ENCODE results near the gene COMT.
"Not testable (repeated sequence)": the region's sequence is repeated elsewhere in the genome, so short reads cannot be mapped to it uniquely, and the experiment has no call there.

Gene COMT

DNA sequence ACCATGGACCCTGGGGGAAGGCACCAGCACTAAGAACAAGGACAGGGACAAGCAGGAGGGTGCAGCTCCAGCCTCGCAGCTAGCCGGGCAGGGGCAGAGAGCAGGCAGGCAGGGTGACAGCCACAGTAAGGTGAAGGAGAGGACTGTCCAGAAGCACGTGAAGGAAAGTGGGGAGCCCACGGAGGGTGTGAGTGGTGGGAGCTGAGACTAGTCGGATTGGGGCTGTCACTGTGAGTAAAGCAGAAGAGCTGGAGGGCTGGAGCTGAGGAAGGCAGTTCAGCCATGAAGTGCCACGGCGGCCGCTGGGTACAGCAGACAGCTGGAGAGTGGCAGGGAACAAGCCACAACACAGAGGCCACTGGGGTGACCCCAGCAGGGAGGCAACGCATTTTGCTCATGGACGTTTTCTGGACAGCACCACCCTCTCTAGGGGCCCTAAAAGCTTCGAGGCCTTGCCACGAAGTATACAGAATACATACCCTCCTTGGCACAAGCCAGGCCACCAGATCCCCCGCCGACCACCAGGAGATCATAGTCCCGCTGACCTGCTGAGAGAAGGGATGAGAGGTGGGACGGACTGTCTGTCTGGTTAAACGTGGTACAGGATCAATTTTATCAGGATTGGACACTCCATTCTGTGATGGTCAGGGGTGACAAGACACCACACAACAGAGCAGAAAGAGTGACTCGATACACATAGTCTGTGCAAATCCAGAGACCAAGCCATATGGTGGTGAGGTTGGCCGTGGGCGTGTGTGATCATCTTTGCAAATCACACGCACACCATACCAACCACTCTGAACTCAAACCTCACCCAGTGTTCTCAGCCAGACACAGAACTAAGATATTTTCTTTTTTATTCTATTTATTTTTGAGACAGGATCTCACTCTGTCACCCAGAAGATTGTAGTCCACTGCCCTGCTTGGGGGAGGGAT is 10.8 kb upstream of the COMT start:
- no peak for DNase-seq

DNA sequence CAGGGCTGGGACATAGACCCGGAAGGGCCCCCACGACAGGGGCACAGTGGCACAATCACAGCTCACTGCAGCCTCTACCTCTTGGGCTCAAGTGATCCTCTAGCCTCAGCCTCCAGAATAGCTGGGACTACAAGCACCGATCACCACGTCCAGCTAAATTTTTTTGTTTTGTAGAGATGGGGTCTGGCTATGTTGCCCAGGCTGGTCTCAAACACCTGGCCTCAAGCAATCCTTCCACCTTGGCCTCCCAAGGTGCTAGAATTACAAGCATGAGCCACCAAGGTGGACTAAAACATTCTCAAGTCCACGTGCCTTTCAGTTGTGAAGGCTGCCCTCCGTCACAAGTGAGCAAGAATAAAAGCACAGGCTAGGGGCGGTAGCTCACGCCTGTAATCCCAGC is 10.1 kb upstream of the COMT start:
- no peak for DNase-seq

DNA sequence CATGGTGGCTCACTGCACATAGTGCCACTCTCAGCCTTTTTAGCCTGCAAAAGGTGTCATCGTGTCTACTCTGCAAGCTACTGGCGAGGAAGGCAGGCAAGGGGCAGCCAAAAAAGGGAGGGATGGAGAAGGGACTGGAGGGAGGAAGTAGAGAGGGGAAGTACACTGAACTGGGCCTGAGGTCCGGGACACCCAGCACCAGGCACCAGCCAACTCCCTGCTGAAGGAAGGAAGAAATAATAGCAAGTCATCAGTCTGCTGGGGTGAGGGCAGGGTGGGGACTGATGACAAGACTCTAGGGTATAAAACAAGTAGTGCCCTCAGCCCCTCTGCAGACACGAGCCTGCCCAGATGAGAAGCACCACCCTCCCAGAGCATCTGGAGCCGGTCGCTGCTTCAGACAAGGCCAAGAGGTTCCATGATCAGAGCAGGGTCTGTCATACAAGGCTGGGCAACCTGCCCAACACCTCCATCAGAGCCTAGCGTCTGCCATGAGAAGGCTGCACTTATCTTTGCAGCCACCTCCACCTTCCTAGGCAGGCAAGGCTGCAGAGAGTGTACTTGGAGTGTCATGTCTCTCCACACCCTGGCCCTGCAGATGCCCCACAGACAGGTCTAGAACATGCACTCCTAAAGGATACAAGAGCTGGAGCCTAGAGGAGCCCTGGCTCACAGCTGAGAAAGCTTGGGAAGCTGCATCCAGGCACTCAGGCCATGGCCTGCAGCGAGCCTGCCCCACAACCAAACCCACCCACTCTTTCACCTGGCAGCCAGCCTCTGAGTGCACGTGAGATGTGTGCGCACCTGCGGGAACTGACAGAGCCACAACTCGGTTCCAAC is 9.0 kb upstream of the COMT start:
- peak; percentile 66 for DNase-seq

DNA sequence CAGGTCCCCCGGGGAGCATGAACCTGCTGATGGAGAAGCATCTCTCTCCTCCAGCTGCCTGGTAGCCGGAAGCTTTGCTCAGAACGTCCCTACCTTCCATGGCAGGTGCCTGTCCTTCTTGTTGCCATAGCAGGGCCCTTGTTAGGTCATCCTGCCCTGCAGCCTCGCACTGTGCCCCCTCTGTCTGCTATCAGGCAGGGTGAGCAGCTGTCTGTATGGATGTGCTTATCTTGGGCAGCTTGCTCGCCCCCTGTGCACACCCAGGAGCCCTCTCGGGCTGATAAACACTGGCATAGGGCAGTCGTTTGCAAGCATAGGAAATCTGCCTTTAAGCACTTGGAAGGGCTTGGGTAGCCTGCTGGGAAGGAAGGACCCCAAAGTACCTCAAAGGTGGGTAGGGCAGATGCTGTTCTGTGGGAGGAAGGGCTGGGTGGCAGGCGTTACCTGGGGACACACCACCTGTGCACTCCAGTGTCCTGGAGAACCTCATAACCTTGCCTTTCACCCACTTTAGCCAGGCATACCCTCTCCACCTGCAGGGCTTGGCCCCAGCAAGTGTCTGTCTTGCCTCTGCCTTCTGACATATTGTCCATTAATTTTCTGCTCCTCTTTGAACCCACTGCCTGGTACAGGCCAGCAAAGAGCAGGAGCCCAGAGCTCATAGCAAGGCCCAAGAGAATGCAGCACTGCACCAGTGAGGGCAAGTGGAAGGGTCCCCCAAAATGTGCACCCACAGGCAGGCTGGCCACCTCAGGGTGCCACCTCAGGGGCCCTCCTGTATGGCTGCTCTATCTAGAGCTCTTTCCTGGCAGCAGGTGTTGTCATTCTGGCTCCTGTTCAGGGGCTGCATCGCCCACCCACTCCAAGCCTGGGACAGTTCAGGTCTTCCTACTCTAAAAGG is 8.0 kb upstream of the COMT start:
- peak; percentile 66 for DNase-seq

DNA sequence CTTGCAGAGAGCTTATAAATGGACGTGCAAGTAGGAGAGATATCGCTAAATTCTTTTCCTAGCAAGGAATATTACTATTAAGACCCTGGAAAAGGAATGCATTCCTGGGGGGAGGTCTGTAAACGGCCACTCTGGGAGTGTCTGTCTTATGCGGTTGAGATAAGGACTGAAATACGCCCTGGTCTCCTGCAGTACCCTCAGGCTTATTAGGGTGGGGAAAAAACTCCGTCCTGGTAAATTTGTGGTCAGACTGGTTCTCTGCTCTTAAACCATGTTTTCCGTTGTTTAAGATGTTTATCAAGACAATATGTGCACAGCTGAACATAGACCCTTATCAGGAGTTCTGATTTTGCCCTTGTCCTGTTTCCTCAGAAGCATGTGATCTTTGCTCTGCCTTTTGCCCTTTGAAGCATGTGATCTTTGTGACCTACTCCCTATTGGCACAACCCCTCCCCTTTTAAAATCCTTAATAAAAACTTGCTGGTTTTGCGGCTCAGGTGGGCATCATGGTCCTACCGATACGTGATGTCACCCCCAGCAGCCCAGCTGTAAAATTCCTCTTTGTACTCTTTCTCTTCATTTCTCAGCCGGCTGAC is 6.4 kb upstream of the COMT start:
- DNase-seq: not testable (repeated sequence)

DNA sequence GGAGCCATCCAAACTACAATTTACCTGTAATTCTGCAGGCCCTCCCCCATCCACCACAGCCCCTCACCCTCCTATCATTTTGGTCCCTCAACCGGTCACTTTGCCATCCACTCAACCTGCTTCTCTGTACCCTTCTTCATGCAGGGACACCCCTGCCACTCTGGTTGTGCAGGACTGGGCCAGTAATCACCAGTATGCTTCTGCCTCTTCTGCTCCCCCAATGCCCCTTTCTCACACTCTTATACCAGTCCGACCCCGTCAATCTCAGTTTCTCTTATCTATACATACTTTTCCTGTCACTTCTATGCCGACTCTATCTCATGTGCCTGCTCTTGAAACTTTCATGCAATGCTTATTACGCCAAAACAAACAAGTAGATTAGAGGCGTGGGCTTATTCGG is 5.1 kb upstream of the COMT start:
- no peak for DNase-seq

DNA sequence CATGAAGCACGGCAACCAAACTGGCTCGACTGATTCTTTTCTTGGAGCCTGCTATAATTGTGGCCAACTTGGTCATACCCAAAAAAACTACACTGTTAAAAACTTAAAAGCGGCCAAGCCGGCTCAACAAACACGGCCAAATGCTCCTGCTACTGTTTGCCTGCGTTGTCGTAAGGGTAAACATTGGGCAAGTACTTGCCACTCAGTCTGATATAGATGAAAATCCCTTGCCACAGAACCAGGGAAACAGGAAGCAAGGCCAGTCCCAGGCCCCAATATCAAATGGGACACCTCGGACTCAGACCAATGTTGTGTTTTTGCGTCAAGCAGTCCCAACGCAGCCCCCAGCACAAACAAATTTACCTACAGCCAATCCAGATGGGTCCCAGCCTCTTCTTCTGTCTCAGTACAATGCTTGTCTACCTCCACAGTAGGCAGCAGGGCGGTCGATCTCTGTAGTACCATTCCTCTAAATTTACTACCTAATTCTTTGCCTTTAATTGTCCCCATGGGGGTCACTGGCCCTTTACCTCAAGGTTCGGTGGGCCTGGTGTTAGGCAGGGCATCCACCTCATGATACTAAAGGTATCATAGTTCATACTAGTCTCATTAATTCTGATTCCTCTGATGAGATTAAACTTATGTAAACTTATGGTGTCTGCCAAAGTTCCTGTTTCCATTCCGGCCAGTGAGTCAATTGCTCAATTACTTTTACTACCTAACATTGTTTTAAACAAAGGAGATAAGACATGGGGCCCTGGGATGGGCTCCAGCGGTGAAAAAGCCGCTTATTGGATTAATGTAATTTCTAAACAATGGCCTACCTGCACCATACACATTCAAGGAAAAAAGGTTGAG is 3.7 kb upstream of the COMT start:
- no peak for DNase-seq

DNA sequence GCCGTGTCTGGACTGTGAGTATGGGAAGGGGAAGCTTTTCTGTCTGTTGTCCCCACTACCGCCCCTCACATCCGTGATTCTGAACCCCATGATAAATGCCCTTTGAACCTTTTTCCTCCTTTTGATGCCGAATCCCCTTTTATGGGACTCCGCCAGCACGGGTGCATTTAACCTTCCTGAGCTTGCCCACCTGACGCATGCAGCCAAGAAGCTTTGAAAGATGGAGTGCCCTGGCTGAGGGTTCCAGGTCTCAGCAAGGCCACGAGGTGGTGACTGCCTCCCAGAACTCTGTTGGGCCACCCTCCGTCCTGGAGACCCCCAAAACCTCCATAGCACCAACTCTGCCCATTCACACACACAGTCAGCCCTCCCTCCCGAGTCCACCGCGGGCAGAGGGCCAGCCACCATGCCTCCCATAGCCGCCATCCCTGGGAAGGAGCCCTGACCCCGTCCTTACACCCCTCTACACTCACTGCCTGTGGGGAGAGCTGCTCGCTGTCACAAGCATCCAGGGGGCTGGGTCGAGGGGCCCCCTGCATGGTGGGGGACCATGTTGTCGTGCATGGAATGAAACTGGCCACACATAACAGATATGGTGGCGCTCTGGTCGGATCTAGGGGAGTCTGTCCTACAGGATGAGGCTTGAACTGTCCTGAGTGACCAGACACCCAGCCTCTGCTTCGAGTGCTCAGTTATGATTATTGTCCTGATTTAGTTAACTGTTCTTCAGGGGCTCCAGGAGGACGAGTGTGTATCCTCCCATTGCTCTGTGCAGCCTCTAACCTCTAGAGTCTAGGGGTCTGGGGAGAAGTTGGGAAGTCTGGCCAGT is 822 bp upstream of the COMT start:
- DNase-seq: no peak

DNA sequence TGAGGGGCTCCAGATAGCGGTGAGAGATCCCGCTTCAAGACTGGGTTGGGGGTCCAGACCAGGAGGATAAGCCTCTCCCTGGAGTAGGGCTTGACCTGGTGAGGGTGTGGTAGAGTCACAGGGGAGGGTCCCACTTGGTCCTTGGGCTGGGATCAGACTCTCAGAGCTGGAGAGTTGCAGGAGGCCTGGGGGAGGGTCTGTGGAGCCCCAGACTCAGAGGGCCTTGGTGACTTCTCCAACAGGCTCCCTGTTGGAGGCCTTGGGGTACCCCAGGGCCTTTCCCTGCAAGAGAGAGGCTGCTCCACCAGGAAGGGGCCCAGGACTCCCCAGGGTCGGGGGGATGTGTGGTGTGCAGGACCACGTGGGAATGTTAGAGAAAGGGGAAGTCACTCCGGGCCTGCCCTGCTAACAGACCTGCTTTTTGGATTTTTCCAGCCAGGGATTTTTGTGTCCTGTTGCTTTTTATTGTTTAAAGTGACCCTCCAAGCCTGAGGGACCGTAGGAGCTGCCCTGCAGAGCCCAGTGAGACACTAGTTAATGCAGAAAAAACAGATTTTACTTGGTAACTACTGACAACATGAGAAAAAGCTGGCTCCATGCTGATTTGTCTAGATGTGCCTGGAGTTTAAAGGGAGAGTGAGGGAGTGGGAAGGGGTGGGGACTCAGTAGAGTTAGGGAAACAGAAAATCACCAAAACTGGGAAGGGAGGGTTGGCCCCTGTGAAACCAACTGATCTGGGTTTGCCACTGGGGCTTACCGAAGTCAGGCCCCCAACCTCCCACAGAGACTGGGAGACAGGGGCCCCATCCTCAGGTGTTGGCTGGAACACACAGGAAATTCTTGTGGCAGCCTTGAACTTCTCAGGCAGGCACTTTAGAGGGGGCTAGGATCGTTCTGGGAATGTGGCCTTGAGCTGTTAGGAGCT is 847 bp downstream of the COMT start:
- no peak for DNase-seq

DNA sequence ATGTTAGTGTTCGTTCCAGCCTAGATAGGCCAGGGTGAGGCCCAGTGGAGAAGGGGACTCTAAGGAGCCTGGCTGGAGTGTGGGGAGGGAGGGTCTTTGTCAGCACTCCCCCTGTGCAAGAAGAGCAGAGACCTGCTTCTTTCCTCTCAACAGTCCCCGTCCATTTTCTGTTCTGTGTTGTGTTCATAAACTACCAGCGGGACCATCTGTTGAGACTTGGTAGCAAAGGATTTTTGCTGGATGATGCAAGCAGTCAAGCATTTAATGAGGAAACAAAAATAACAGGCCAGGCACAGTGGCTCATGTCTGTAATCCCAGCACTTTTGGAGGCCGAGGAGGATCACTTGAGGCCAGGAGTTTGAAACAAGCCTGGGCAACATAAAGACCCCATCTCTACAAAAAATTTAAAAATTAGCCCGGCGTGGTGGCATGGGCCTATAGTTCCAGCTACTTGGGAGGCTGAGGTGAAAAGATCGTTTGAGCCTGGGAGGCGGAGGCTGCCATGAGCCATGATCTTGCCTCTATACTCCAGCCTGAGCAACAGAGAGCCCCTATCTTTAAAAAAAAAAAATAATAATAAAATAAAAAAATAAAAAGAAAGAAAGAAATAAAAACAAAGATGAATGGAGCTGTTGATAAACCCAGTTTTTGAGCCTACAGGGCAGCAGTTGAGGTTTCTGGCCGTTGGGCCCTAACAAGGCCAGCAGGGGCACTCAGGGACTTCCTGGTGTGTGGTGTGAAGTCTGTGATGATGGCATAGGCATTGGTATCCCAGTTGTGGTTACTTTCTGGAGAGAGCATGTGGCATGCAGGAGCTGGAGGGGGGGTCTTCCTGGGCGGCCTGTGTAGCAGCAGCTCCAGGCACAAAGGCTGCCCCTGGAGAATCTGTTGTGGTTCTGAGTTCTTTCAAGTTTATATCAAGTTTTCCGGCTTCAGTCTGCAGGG is 1.8 kb downstream of the COMT start:
- DNase-seq: no peak

DNA sequence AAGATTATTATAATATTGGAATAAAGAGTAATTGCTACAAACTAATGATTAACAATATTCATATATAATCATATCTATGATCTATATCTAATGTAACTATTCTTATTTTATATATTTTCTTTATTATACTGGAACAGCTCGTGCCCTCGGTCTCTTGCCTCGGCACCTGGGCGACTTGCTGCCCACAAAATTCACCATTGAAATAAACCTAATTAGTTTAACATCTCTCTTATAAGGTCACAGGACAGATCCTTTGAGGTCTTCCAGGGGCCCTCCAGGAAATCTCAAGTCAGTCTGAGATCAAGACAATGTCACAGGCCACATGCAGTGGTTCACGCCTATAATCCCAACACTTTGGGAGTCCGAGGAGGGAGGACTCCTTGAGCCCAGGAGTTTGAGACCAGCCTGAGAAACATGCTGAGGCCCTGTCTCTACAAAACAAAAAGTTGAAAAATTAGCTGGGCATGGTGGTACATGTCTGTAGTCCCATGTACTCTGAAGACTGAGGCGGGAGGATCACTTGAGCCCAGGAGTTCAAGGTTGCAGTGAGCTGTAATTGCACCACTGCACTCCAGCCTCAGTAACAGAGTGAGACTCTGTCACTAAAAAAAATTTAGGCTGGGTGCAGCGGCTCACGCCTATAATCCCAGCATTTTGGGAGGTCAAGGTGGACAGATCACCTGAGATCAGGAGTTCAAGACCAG is 6.6 kb downstream of the COMT start:
- DNase-seq: no peak

DNA sequence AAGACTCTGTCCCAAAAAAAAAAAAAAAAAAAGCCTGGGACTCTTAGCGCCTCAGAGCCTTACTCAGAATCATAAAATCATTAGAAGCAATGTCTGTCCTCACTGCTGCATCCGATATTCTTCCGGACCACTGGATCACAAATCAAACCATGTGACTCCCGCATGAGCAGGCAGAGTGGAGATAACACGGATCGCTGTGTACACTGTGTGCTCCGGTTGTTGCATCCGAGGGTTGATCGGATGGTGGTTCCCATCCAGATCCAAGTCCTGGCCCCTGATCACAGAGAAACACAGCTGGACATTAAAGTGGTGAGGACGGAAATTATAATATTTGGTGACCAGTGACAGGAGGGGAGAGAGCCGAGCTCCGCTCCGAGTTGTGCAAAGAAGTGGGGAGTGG is 9.8 kb downstream of the COMT start:
- DNase-seq: no peak

DNA sequence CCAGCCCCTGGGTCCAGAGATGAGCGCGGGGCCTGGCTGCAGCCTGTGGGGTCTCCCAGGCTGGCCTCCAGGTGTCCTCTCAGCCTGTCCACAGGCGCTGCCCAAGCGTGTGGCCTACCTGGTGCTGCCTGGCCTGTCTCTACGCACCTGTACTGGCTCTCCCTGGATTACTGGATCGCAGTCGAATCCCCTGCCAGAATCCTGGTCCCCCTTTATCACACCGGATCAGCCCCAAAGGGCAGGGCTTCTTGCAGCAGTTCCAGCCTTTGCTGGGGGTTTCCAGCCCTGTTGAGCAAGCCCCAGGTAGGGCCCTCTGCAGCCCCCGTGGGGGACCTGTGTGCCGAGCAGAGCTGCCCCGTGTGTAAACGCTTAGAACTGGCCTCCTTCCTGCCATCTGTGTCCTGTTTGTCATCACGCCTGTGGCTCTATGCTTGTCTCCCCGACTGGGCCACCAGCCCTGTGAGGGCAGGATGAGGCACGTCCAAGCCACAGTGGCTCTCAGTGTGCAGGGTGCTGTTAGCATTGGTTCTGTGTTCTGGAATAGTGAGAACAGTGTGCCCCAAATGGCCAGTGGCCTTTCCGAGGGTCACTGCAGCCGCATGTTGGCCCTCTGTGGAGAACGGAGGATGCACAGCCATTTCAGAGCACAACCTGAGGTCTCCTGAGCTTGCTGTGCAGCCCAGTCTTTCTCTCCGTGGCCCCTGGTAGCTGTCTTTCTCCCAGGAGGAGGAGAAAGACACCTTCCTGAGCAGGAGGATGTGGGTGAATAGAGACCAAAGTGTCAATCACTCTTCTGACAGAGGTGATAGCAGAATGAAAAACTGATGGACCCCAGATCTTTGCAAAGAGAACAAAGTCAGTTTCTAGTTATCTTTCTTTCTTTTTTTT is 13.9 kb downstream of the COMT start:
- DNase-seq: no peak

DNA sequence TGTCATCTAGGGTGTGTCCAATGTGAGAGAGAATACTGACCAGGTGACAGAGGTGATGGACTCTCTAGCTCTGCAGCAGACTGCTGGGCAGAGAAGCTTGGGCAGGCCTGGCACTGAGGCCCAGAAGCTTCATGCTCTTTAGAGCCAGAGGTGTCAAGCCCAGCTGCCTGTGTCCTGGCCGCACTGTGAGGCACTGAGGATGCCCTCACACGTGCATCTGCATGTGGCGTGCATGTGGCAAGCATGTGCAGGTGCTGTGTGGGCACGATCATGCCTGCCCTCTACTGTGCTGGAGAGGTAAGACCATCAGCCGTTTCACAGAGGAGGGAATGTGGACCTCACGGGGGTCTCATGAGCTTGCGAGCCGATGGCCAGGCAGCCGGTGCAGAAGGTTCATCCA is 15.9 kb downstream of the COMT start:
- DNase-seq: no peak

DNA sequence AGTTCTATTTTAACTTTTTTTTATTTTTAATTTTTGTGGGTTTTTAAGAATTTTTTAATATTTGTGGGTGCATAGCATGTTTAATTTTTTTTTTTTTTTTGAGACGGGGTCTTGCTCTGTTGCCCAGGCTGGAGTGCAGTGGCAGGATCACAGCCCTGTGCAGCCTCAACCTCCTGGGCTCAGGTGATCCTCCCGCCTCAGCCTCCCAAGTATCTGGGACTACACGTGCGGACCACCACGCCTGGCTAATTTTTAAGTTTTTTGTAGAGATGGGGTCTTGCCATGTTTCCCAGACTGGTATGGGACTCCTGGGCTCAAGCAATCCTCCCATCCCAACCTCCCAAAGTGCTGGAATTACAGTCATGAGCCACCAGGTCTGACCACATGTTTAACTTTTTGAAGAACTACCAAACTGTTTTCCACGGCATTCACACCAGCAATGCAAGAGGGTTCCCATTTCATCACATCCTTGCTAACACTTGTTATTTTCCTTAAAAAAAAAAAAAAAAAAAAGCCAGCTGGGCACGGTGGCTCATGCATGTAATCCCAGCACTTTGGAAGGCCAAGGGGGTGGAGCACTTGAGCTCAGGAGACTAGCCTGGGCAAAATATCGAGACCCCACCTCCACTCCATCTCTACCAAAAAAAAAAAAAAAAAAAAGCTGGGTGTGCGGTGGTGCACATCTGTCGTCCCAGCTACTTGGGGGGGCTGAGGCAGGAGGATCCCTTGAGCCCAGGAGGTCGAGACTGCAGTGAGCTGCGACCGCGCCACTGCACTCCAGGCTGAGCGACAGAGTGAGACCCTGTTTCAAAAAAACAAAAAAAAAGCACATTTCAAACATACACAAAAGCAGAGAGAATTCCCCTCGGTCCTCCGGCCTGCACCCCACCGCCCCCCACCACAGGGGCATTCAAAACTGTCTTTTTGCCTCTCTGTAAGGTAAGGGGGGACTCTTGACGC is 16.8 kb downstream of the COMT start:
- DNase-seq: no peak
